ENCODE results near the gene RBM7. TPM values are rescaled to one million over a fixed set of nuclear protein-coding genes. Genes with fewer than 3 reads are reported as not detected.
A peak's percentile ranks its signal among the peaks of the same experiment; 100 is the strongest.

RBM7 gene
- total RNA-seq = 10 to 100 TPM; 57.8 to 59.2 TPM
- 16.5 to 39.6 reads per million in 2 donors for total RNA-seq

DNA sequence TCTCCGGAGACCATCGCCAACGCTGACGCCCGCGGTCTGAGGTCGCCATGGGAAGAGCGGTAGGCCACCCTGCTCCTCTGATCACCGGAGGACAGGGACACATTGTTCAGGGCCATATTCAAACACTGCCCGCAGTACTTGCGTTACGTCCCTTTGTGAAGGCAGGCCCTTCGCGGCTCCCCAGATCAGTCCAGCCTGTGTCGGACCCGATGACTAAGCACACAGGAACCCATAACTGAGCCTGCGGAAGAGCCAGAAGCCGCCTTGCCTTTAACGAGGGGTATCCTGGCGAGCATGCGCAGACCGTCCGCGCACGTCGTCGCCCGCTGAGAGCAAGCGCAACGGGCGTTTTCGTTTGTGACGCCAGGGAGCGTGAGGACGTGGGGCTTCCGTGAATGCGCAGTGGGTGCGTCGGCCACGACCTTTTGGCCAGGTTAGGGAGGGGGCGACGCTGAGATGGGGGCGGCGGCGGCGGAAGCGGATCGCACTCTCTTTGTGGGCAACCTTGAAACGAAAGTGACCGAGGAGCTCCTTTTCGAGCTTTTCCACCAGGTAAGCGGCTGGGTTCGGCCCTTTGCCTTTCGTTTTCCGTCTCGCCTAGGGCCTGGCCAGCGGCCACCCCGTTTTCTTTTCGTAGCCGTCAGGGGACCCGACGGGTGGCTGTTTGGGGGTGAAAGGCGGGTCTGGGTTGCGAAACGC lies at the start of gene RBM7, which contains the start of gene C11orf71:
Gene RBM7 (plus strand): TSS at position 451 of the 699 bp plus-strand sequence. CDS start 6 bp downstream, at position 457.
Gene C11orf71 (minus strand): TSS at position 296 of the 699 bp plus-strand sequence. CDS start 180 bp downstream, at position 116.
- peaks cover 9% of the 10 kb centered on the region for H3K36me3 Mint-ChIP-seq (ENCODE audit: low read depth)
- DNase-seq (peak; percentile 95 to 97 (median 97)), ATAC-seq (peak; percentile 93)
- peak within 1 kb of the TSS; percentile 95 for H3K4me3 Mint-ChIP-seq
- H3K27ac Mint-ChIP-seq = peak within 1 kb of the TSS; percentile 98
- no peaks in the 10 kb centered on the region for H3K9me3 ChIP-seq (ENCODE audit: control insufficient read depth, low read length, poor library complexity, severe bottlenecking)
- H3K27me3 Mint-ChIP-seq = no peaks in the 10 kb centered on the region
- peaks cover 38% of the 10 kb centered on the region for H3K4me1 Mint-ChIP-seq

- Mint-ChIP-seq H3K4me3 (no peak overlapping the region), H3K27me3 (peaks cover 17% of the 10 kb centered on the region), H3K4me1 (peaks cover 2% of the 10 kb centered on the region), H3K36me3 (ENCODE audit: low read depth) (peaks cover 3% of the 10 kb centered on the region), H3K27ac (no peak overlapping the region)
- no peak for ATAC-seq
- no peaks in the 10 kb centered on the region for H3K9me3 ChIP-seq (ENCODE audit: control insufficient read depth, low read length, poor library complexity, severe bottlenecking)
- no peak for DNase-seq
Observed at GRCh38 chr11:114353443-114353842, 47.0 kb upstream of the RBM7 start.

- peaks cover 3% of the 10 kb centered on the region for H3K36me3 Mint-ChIP-seq (ENCODE audit: low read depth)
- H3K4me1 Mint-ChIP-seq = peaks cover 2% of the 10 kb centered on the region
- no peaks in the 10 kb centered on the region for H3K9me3 ChIP-seq (ENCODE audit: control insufficient read depth, low read length, poor library complexity, severe bottlenecking)
- ATAC-seq (no peak), DNase-seq (no peak)
- peaks cover 23% of the 10 kb centered on the region for H3K27me3 Mint-ChIP-seq
- no peak overlapping the region for H3K4me3 Mint-ChIP-seq
- no peak overlapping the region for H3K27ac Mint-ChIP-seq
Observed at GRCh38 chr11:114354076-114354475, 46.4 kb upstream of the RBM7 start.

GRCh38 chr11:114358716-114359115 lies 41.8 kb upstream of the RBM7 start:
- Mint-ChIP-seq H3K27ac (no peak overlapping the region), H3K4me1 (peaks cover 2% of the 10 kb centered on the region), H3K36me3 (ENCODE audit: low read depth) (peaks cover 3% of the 10 kb centered on the region), H3K27me3 (peaks cover 30% of the 10 kb centered on the region), H3K4me3 (no peak overlapping the region)
- no peaks in the 10 kb centered on the region for H3K9me3 ChIP-seq (ENCODE audit: control insufficient read depth, low read length, poor library complexity, severe bottlenecking)
- ATAC-seq (no peak), DNase-seq (no peak)

GRCh38 chr11:114359342-114359741 lies 41.1 kb upstream of the RBM7 start:
- no peak for ATAC-seq
- no peak for DNase-seq
- no peaks in the 10 kb centered on the region for H3K9me3 ChIP-seq (ENCODE audit: control insufficient read depth, low read length, poor library complexity, severe bottlenecking)
- peaks cover 3% of the 10 kb centered on the region for H3K36me3 Mint-ChIP-seq (ENCODE audit: low read depth)
- H3K27me3 Mint-ChIP-seq = peaks cover 34% of the 10 kb centered on the region
- no peak overlapping the region for H3K4me3 Mint-ChIP-seq
- H3K4me1 Mint-ChIP-seq = peaks cover 2% of the 10 kb centered on the region
- no peak overlapping the region for H3K27ac Mint-ChIP-seq

- Mint-ChIP-seq H3K27ac (no peak overlapping the region), H3K4me1 (peaks cover 2% of the 10 kb centered on the region), H3K36me3 (ENCODE audit: low read depth) (no peaks in the 10 kb centered on the region), H3K27me3 (peaks cover 46% of the 10 kb centered on the region), H3K4me3 (no peak overlapping the region)
- no peaks in the 10 kb centered on the region for H3K9me3 ChIP-seq (ENCODE audit: control insufficient read depth, low read length, poor library complexity, severe bottlenecking)
- DNase-seq (no peak), ATAC-seq (no peak)
Observed at GRCh38 chr11:114362326-114362725, 38.1 kb upstream of the RBM7 start.

- Mint-ChIP-seq H3K4me1 (peaks cover 2% of the 10 kb centered on the region), H3K27me3 (peaks cover 46% of the 10 kb centered on the region), H3K27ac (no peak overlapping the region), H3K4me3 (no peak overlapping the region), H3K36me3 (ENCODE audit: low read depth) (no peaks in the 10 kb centered on the region)
- no peak for ATAC-seq
- no peaks in the 10 kb centered on the region for H3K9me3 ChIP-seq (ENCODE audit: control insufficient read depth, low read length, poor library complexity, severe bottlenecking)
- no peak for DNase-seq
Observed at GRCh38 chr11:114362958-114363357, 37.5 kb upstream of the RBM7 start.

- H3K9me3 ChIP-seq (ENCODE audit: control insufficient read depth, low read length, poor library complexity, severe bottlenecking) = no peaks in the 10 kb centered on the region
- Mint-ChIP-seq H3K4me1 (peaks cover 2% of the 10 kb centered on the region), H3K27me3 (peaks cover 50% of the 10 kb centered on the region), H3K27ac (no peak overlapping the region), H3K4me3 (no peak overlapping the region), H3K36me3 (ENCODE audit: low read depth) (peaks cover 4% of the 10 kb centered on the region)
- no peak for DNase-seq
- ATAC-seq = no peak
Observed at GRCh38 chr11:114366331-114367243, 33.9 kb upstream of the RBM7 start.

- peaks cover 59% of the 10 kb centered on the region for H3K27me3 Mint-ChIP-seq
- no peak overlapping the region for H3K4me3 Mint-ChIP-seq
- peaks cover 4% of the 10 kb centered on the region for H3K36me3 Mint-ChIP-seq (ENCODE audit: low read depth)
- no peaks in the 10 kb centered on the region for H3K9me3 ChIP-seq (ENCODE audit: control insufficient read depth, low read length, poor library complexity, severe bottlenecking)
- H3K4me1 Mint-ChIP-seq = peaks cover 2% of the 10 kb centered on the region
- H3K27ac Mint-ChIP-seq = no peak overlapping the region
- ATAC-seq (no peak), DNase-seq (no peak)
Observed at GRCh38 chr11:114367244-114367957, 33.1 kb upstream of the RBM7 start.

- DNase-seq (no peak), ATAC-seq (no peak)
- H3K9me3 ChIP-seq (ENCODE audit: control insufficient read depth, low read length, poor library complexity, severe bottlenecking) = no peaks in the 10 kb centered on the region
- Mint-ChIP-seq H3K4me1 (peaks cover 2% of the 10 kb centered on the region), H3K36me3 (ENCODE audit: low read depth) (peaks cover 4% of the 10 kb centered on the region), H3K27me3 (peaks cover 61% of the 10 kb centered on the region), H3K27ac (no peak overlapping the region), H3K4me3 (no peak overlapping the region)
Observed at GRCh38 chr11:114368918-114369680, 31.4 kb upstream of the RBM7 start.

GRCh38 chr11:114375052-114375451 lies 25.4 kb upstream of the RBM7 start:
- H3K4me1 Mint-ChIP-seq = no peaks in the 10 kb centered on the region
- H3K36me3 Mint-ChIP-seq (ENCODE audit: low read depth) = no peaks in the 10 kb centered on the region
- DNase-seq (no peak), ATAC-seq (no peak)
- H3K27me3 Mint-ChIP-seq = peaks cover 79% of the 10 kb centered on the region
- no peak overlapping the region for H3K4me3 Mint-ChIP-seq
- no peak overlapping the region for H3K27ac Mint-ChIP-seq
- H3K9me3 ChIP-seq (ENCODE audit: control insufficient read depth, low read length, poor library complexity, severe bottlenecking) = no peaks in the 10 kb centered on the region

GRCh38 chr11:114377612-114378267 lies 22.7 kb upstream of the RBM7 start:
- ATAC-seq (no peak), DNase-seq (no peak)
- Mint-ChIP-seq H3K27me3 (peaks cover 67% of the 10 kb centered on the region), H3K36me3 (ENCODE audit: low read depth) (peaks cover 2% of the 10 kb centered on the region), H3K4me1 (peaks cover 3% of the 10 kb centered on the region), H3K27ac (no peak overlapping the region), H3K4me3 (no peak overlapping the region)
- H3K9me3 ChIP-seq (ENCODE audit: control insufficient read depth, low read length, poor library complexity, severe bottlenecking) = no peaks in the 10 kb centered on the region

Measured in T-helper 17 cell (primary cell).